Panc1 (cell line): Measurements from ENCODE around the gene CD46. TPM values are rescaled to one million over a fixed set of nuclear protein-coding genes. Genes with fewer than 3 reads are reported as not detected.
A peak's percentile ranks its signal among the peaks of the same experiment; 100 is the strongest.

Source experiments
- ATAC-seq: fragments of 200-7000 bp; cut with Tn5 transposase; 2 replicates; pipeline ENCODE4 v1.9.1; 2020; ENCODE audit warnings: mild to moderate bottlenecking, moderate library complexity
- BruUV-seq: library from RNA; stranded (reverse); fragments of 400-500 nt; replicated peaks from 2 replicates; lab custom pipeline; 2021; lab: Mats Ljungman, UMichigan
- CTCF ChIA-PET: fragments of 300-600 bp; sonication (Branson Sonifier 250); formaldehyde crosslinking; loops from one replicate; lab custom pipeline; 2022; ENCODE audit warnings: antibody characterized with exemption; lab: Charles Lee
- POLR2A ChIA-PET: fragments of 300-600 bp; sonication (Branson Sonifier 250); formaldehyde crosslinking; loops from one replicate; lab custom pipeline; 2022; ENCODE audit warnings: antibody characterized with exemption; lab: Charles Lee
- DNase-seq: peaks from one replicate; pipeline ENCODE4 v3.0.0-alpha.2; 2010; ENCODE audit warnings: low read depth, low spot score
- H3K27ac ChIP-seq: 2 replicates; pipeline ENCODE4 v1.5.1; 2011; ENCODE audit warnings: mild to moderate bottlenecking, low read length, inconsistent platforms
- H3K27me3 ChIP-seq: fragments of 200-500 bp; sonication (Bioruptor generic); 2 replicates; pipeline ENCODE4 v1.6.0; 2014; ENCODE audit warnings: low read length, inconsistent platforms; ENCODE audit not compliant: control insufficient read depth, insufficient read depth
- H3K36me3 ChIP-seq: fragments of 200-500 bp; sonication (Bioruptor generic); 2 replicates; pipeline ENCODE4 v1.5.1; 2014; ENCODE audit warnings: inconsistent platforms, mild to moderate bottlenecking, low read length, moderate library complexity; ENCODE audit not compliant: control insufficient read depth, insufficient read depth
- H3K4me1 ChIP-seq: 2 replicates; pipeline ENCODE4 v1.5.1; 2011; ENCODE audit warnings: inconsistent platforms, mild to moderate bottlenecking, low read length, moderate library complexity; ENCODE audit not compliant: control insufficient read depth, insufficient read depth
- H3K4me3 ChIP-seq, 2 experiments: 2 replicates each; pipeline ENCODE4 v1.5.1; 2011 to 2012; ENCODE audit warnings: low read depth in 2 of 2, low read length in 2 of 2, mild to moderate bottlenecking in 2 of 2, inconsistent platforms in 1 of 2, moderate library complexity in 1 of 2
- H3K9me3 ChIP-seq: fragments of 200-500 bp; sonication (Bioruptor generic); 2 replicates; pipeline ENCODE4 v1.5.1; 2014; ENCODE audit warnings: low read depth, mild to moderate bottlenecking, inconsistent platforms, low read length, moderate library complexity; ENCODE audit not compliant: control insufficient read depth, insufficient read depth
- CTCF ChIP-seq: fragments of 450-650 bp; IDR thresholded peaks from 2 replicates; pipeline ENCODE4 v1.5.1; 2017; ENCODE audit warnings: mild to moderate bottlenecking
- POLR2AphosphoS5 ChIP-seq: IDR thresholded peaks from 2 replicates; pipeline ENCODE4 v1.6.1; 2012; ENCODE audit warnings: mild to moderate bottlenecking, low read depth, low read length, moderate library complexity
- REST ChIP-seq, 2 experiments: IDR thresholded peaks; 2 replicates each; pipeline ENCODE4 v1.6.1; 2011 to 2012; ENCODE audit warnings: low read depth in 2 of 2, control low read depth in 1 of 2, low read length in 1 of 2, mild to moderate bottlenecking in 1 of 2, moderate library complexity in 1 of 2; ENCODE audit not compliant: insufficient read depth in 1 of 2
- SIN3A ChIP-seq: IDR thresholded peaks from 2 replicates; pipeline ENCODE4 v1.6.1; 2012; ENCODE audit warnings: low read depth, mild to moderate bottlenecking, low read length, moderate library complexity, borderline replicate concordance; ENCODE audit not compliant: insufficient read depth
- TCF7L2 ChIP-seq: IDR thresholded peaks from 2 replicates; pipeline ENCODE4 v1.6.1; 2011; ENCODE audit warnings: mild to moderate bottlenecking, low read depth, low read length, inconsistent platforms
- in situ Hi-C: cut with HindIII; loops from 2 replicates; pipeline ENCODE4 v1.10.0; 2016; ENCODE audit warnings: low sequenced_read_pairs, low pct_unique_long_range_greater_than_20kb
- intact Hi-C: fragments of 100-400 bp; cut with micrococcal nuclease; formaldehyde crosslinking; loops from one replicate; pipeline ENCODE4 v1.10.0; 2022; ENCODE audit not compliant: unreplicated experiment
- total RNA-seq: library from RNA; stranded (reverse); gene quantifications from one replicate; pipeline ENCODE4 v1.2.1, GENCODE V29; 2021; ENCODE audit not compliant: unreplicated experiment

Gene CD46
- total RNA-seq, 1 experiment from 2014 or later = 128 TPM

GRCh38 chr1:207752456-207752998, 673 bp downstream of the CD46 start:
- peaks cover 20% of the 10 kb centered on the region for H3K4me1 ChIP-seq
- DNase-seq (no peak), ATAC-seq (peak; percentile 57)
- no peaks in the 10 kb centered on the region for H3K9me3 ChIP-seq
- peak overlapping the region; percentile 97 for H3K27ac ChIP-seq
- ChIA-PET CTCF (interaction anchor here (0.7 kb wide), 1 partner anchor 33 kb away, joined by 4 read pairs; no protein-coding TSS in a partner anchor), POLR2A (interaction anchor here (0.5 kb wide), 1 partner anchor 37 kb away, joined by 6 read pairs; no protein-coding TSS in a partner anchor)
- no peak for TF ChIP-seq SIN3A
- in situ Hi-C loops (no loop called here), intact Hi-C loops (no loop called here)
- BruUV-seq = no TSS peak
- H3K27me3 ChIP-seq = no peaks in the 10 kb centered on the region
- H3K36me3 ChIP-seq = peaks cover 3% of the 10 kb centered on the region; the same call in 1 of the 2 replicates
- peak overlapping the region; percentile 90 to 98 for H3K4me3 ChIP-seq

- Histone ChIP-seq H3K27ac (no peak overlapping the region), H3K36me3 (peaks cover 8% of the 10 kb centered on the region), H3K4me1 (peaks cover 20% of the 10 kb centered on the region), H3K4me3 (peak overlapping the region; percentile 90 to 98), H3K27me3 (no peaks in the 10 kb centered on the region), H3K9me3 (no peaks in the 10 kb centered on the region)
- ChIA-PET POLR2A (no interaction called here), CTCF (no interaction called here)
- intact Hi-C loops = no loop called here
- ATAC-seq = no peak
- no TSS peak for BruUV-seq
- in situ Hi-C loops = no loop called here
- TF ChIP-seq CTCF (no peak), POLR2AphosphoS5 (no peak), REST (IDR thresholded peaks at IDR 0.05; ENCODE audit: insufficient read depth in 1 of 2, low read depth in 2 of 2, low read length in 1 of 2) (no peak), TCF7L2 (no peak), SIN3A (no peak)
- DNase-seq = no peak
Observed at GRCh38 chr1:207753611-207754010, 1.8 kb downstream of the CD46 start.

- TF ChIP-seq SIN3A = no peak
- no peak for TF ChIP-seq POLR2AphosphoS5
- TF ChIP-seq REST (IDR thresholded peaks at IDR 0.05; ENCODE audit: insufficient read depth in 1 of 2, low read depth in 2 of 2, low read length in 1 of 2) = no peak
- no peak for TF ChIP-seq CTCF
- Histone ChIP-seq H3K36me3 (peaks cover 8% of the 10 kb centered on the region), H3K4me3 (no peak overlapping the region), H3K4me1 (peaks cover 20% of the 10 kb centered on the region), H3K27me3 (no peaks in the 10 kb centered on the region), H3K9me3 (no peaks in the 10 kb centered on the region), H3K27ac (no peak overlapping the region)
- BruUV-seq = no TSS peak
- CTCF ChIA-PET = no interaction called here
- intact Hi-C loops (no loop called here), in situ Hi-C loops (no loop called here)
- no peak for ATAC-seq
- DNase-seq = no peak
- POLR2A ChIA-PET = no interaction called here
Observed at GRCh38 chr1:207754011-207754410, 2.2 kb downstream of the CD46 start.
